PC-3 (cell line): ENCODE measurements around the gene SEPTIN8. TPM values are rescaled to one million over a fixed set of nuclear protein-coding genes. Genes with fewer than 3 reads are reported as not detected.

ENCODE experiments used
- ATAC-seq: fragments of 200-7000 bp; cut with Tn5 transposase; 2 replicates; pipeline ENCODE4 v1.9.1; 2020; ENCODE audit warnings: mild to moderate bottlenecking, moderate library complexity
- BruUV-seq: library from RNA; stranded (reverse); fragments of 400-500 nt; replicated peaks from 2 replicates; lab custom pipeline; 2021; lab: Mats Ljungman, UMichigan
- CTCF ChIA-PET: fragments of 300-600 bp; sonication (Branson Sonifier 250); formaldehyde crosslinking; loops from one replicate; lab custom pipeline; 2022; ENCODE audit warnings: antibody characterized with exemption; lab: Charles Lee
- POLR2A ChIA-PET: fragments of 300-600 bp; sonication (Branson Sonifier 250); formaldehyde crosslinking; loops from one replicate; lab custom pipeline; 2022; ENCODE audit warnings: antibody characterized with exemption; ENCODE audit not compliant: unreplicated experiment; lab: Charles Lee
- DNase-seq: peaks from one replicate; pipeline ENCODE4 v3.0.0-alpha.2; 2015
- H2AFZ ChIP-seq: fragments of 300-600 bp; sonication (generic); 2 replicates; pipeline ENCODE4 v1.6.0; 2016; ENCODE audit warnings: antibody characterized with exemption, low read length
- H3F3A ChIP-seq: fragments of 300-600 bp; sonication (generic); one replicate; pipeline ENCODE4 v1.6.0; 2017; ENCODE audit warnings: antibody characterized with exemption, low read length, control low read depth, mild to moderate bottlenecking; ENCODE audit not compliant: unreplicated experiment
- H3K27ac ChIP-seq: fragments of 300-600 bp; sonication (generic); 2 replicates; pipeline ENCODE4 v1.5.1; 2016; ENCODE audit warnings: mild to moderate bottlenecking, low read length
- H3K27me3 ChIP-seq: fragments of 300-600 bp; sonication (generic); 2 replicates; pipeline ENCODE4 v1.6.1; 2016; ENCODE audit warnings: low read length, mixed read lengths
- H3K36me3 ChIP-seq: fragments of 300-600 bp; sonication (generic); 2 replicates; pipeline ENCODE4 v1.6.1; 2016; ENCODE audit warnings: low read depth, mixed run types, low read length, mixed read lengths
- H3K4me1 ChIP-seq: fragments of 300-600 bp; sonication (generic); 2 replicates; pipeline ENCODE4 v1.5.1; 2016; ENCODE audit warnings: low read length; ENCODE audit not compliant: insufficient read depth
- H3K4me2 ChIP-seq: fragments of 300-600 bp; sonication (generic); 2 replicates; pipeline ENCODE4 v1.6.0; 2016; ENCODE audit warnings: low read length
- H3K4me3 ChIP-seq: fragments of 300-600 bp; sonication (generic); 2 replicates; pipeline ENCODE4 v1.5.1; 2016; ENCODE audit warnings: mild to moderate bottlenecking, low read length, mixed read lengths
- H3K79me2 ChIP-seq: fragments of 300-600 bp; sonication (generic); 2 replicates; pipeline ENCODE4 v1.6.1; 2017; ENCODE audit warnings: low read length, mixed read lengths
- H3K9ac ChIP-seq: fragments of 300-600 bp; sonication (generic); 2 replicates; pipeline ENCODE4 v1.6.0; 2016; ENCODE audit warnings: mild to moderate bottlenecking, low read length
- H3K9me2 ChIP-seq: fragments of 300-600 bp; sonication (generic); replicated peaks from 2 replicates; pipeline ENCODE4 v1.6.1; 2016; ENCODE audit warnings: mixed run types, low read length, mixed read lengths
- H3K9me3 ChIP-seq: fragments of 300-600 bp; sonication (generic); 2 replicates; pipeline ENCODE4 v1.6.1; 2016; ENCODE audit warnings: low read length, mixed read lengths
- H4K20me1 ChIP-seq: fragments of 300-600 bp; sonication (generic); 2 replicates; pipeline ENCODE4 v1.6.1; 2016; ENCODE audit warnings: low read length, mixed read lengths
- CTCF ChIP-seq: fragments of 300-600 bp; sonication (generic); conservative IDR thresholded peaks from 2 replicates; pipeline ENCODE4 v1.5.1; 2017; ENCODE audit warnings: antibody characterized with exemption, low read depth, mild to moderate bottlenecking, low read length
- EZH2 ChIP-seq: fragments of 300-600 bp; sonication (generic); IDR thresholded peaks from one replicate; pipeline ENCODE4 v1.6.1; 2017; ENCODE audit warnings: antibody characterized with exemption, mild to moderate bottlenecking, low read length; ENCODE audit not compliant: unreplicated experiment
- EZH2phosphoT487 ChIP-seq: fragments of 300-600 bp; sonication (generic); IDR thresholded peaks from 2 replicates; pipeline ENCODE4 v1.6.1; 2018; ENCODE audit warnings: mild to moderate bottlenecking, antibody characterized with exemption, low read length, borderline replicate concordance
- intact Hi-C: fragments of 100-400 bp; cut with micrococcal nuclease; formaldehyde crosslinking; loops from 2 replicates; pipeline ENCODE4 v1.9.0; 2023
- total RNA-seq: library from RNA; depleted of rRNA; stranded (reverse); fragments of >200 nt; gene quantifications from 2 replicates; pipeline ENCODE4 v1.2.3, GENCODE V29; 2014

SEPTIN8 gene
- total RNA-seq, 1 experiment from 2014 or later = 21.9 TPM

- no peak for ATAC-seq
- H3K9ac ChIP-seq = no peak overlapping the region
- no peaks in the 10 kb centered on the region for H3F3A ChIP-seq
- H3K36me3 ChIP-seq = no peaks in the 10 kb centered on the region; the same call in 1 of the 2 replicates
- no peak for DNase-seq
- BruUV-seq = no TSS peak
- ChIA-PET CTCF (no interaction called here), POLR2A (no interaction called here)
- H3K27me3 ChIP-seq = no peaks in the 10 kb centered on the region
- TF ChIP-seq EZH2 (no peak), CTCF (no peak), EZH2phosphoT487 (no peak)
- H4K20me1 ChIP-seq = no peaks in the 10 kb centered on the region
- H3K9me3 ChIP-seq = no peaks in the 10 kb centered on the region
- no peak overlapping the region for H2AFZ ChIP-seq
- peaks cover 18% of the 10 kb centered on the region for H3K79me2 ChIP-seq
- H3K4me3 ChIP-seq = no peak overlapping the region
- H3K4me1 ChIP-seq = no peaks in the 10 kb centered on the region
- H3K9me2 ChIP-seq = no peaks in the 10 kb centered on the region
- intact Hi-C loops = no loop called here
- H3K4me2 ChIP-seq = no peak overlapping the region
- H3K27ac ChIP-seq = no peak overlapping the region
Observed at GRCh38 chr5:132766020-132766805, 10.8 kb downstream of the SEPTIN8 start.

- Histone ChIP-seq H3K4me1 (no peaks in the 10 kb centered on the region), H3K9ac (no peak overlapping the region), H3K27ac (no peak overlapping the region), H3K9me3 (no peaks in the 10 kb centered on the region), H2AFZ (no peak overlapping the region), H3K79me2 (peaks cover 11% of the 10 kb centered on the region), H3K4me2 (no peak overlapping the region), H3K9me2 (no peaks in the 10 kb centered on the region), H3K36me3 (no peaks in the 10 kb centered on the region; the same call in 1 of the 2 replicates), H4K20me1 (no peaks in the 10 kb centered on the region), H3F3A (no peaks in the 10 kb centered on the region), H3K4me3 (no peak overlapping the region), H3K27me3 (no peaks in the 10 kb centered on the region)
- no peak for ATAC-seq
- POLR2A ChIA-PET = no interaction called here
- intact Hi-C loops = no loop called here
- DNase-seq = no peak
- no TSS peak for BruUV-seq
- CTCF ChIA-PET = no interaction called here
- TF ChIP-seq EZH2phosphoT487 = no peak
- TF ChIP-seq CTCF = no peak
- no peak for TF ChIP-seq EZH2
Observed at GRCh38 chr5:132765311-132766019, 11.6 kb downstream of the SEPTIN8 start.
